HUES6 (cell line): ENCODE results near the gene MRPL33.

ENCODE experiments used
- H3K27ac ChIP-seq: 2 replicates; pipeline ENCODE4 v1.7.0; 2013; ENCODE audit warnings: low read depth, mild to moderate bottlenecking, low read length, inconsistent platforms
- H3K27me3 ChIP-seq: 2 replicates; pipeline ENCODE4 v1.6.1; 2013; ENCODE audit warnings: low read length; ENCODE audit not compliant: control insufficient read depth, insufficient read depth
- H3K36me3 ChIP-seq: 2 replicates; pipeline ENCODE4 v1.6.1; 2013; ENCODE audit warnings: low read length; ENCODE audit not compliant: control insufficient read depth, insufficient read depth
- H3K4me1 ChIP-seq: 2 replicates; pipeline ENCODE4 v1.6.1; 2013; ENCODE audit warnings: low read length; ENCODE audit not compliant: control insufficient read depth, insufficient read depth
- H3K4me3 ChIP-seq: 2 replicates; pipeline ENCODE4 v1.5.1; 2013; ENCODE audit warnings: low read depth, low read length
- H3K9ac ChIP-seq: one replicate; pipeline ENCODE4 v1.6.1; 2013; ENCODE audit warnings: mild to moderate bottlenecking, low read length
- H3K9me3 ChIP-seq: 2 replicates; pipeline ENCODE4 v1.6.1; 2013; ENCODE audit warnings: low read depth, low read length; ENCODE audit not compliant: control insufficient read depth, insufficient read depth

Gene MRPL33

GRCh38 chr2:27809761-27810241 is 38.3 kb downstream of the MRPL33 start:
- Histone ChIP-seq H3K9ac (no peak overlapping the region), H3K4me1 (no peaks in the 10 kb centered on the region), H3K27me3 (no peaks in the 10 kb centered on the region; the same call in 1 of the 2 replicates), H3K9me3 (no peaks in the 10 kb centered on the region), H3K4me3 (no peak overlapping the region), H3K36me3 (no peaks in the 10 kb centered on the region), H3K27ac (no peak overlapping the region)

GRCh38 chr2:27810455-27810854 is 38.9 kb downstream of the MRPL33 start:
- Histone ChIP-seq H3K4me1 (no peaks in the 10 kb centered on the region), H3K9ac (no peak overlapping the region), H3K27me3 (no peaks in the 10 kb centered on the region; the same call in 1 of the 2 replicates), H3K36me3 (no peaks in the 10 kb centered on the region), H3K9me3 (no peaks in the 10 kb centered on the region), H3K4me3 (no peak overlapping the region), H3K27ac (no peak overlapping the region)

GRCh38 chr2:27811768-27812167 is 40.2 kb downstream of the MRPL33 start:
- Histone ChIP-seq H3K9ac (no peak overlapping the region), H3K27ac (no peak overlapping the region), H3K4me3 (no peak overlapping the region), H3K36me3 (no peaks in the 10 kb centered on the region), H3K27me3 (no peaks in the 10 kb centered on the region; the same call in 1 of the 2 replicates), H3K4me1 (no peaks in the 10 kb centered on the region), H3K9me3 (no peaks in the 10 kb centered on the region)

GRCh38 chr2:27814758-27815157 is 43.2 kb downstream of the MRPL33 start:
- H3K9me3 ChIP-seq, result no peaks in the 10 kb centered on the region
- no peak overlapping the region for H3K4me3 ChIP-seq
- H3K9ac ChIP-seq, result no peak overlapping the region
- H3K27ac ChIP-seq, result no peak overlapping the region
- H3K4me1 ChIP-seq, result no peaks in the 10 kb centered on the region
- H3K27me3 ChIP-seq, result no peaks in the 10 kb centered on the region; the same call in 1 of the 2 replicates
- no peaks in the 10 kb centered on the region for H3K36me3 ChIP-seq

- Histone ChIP-seq H3K4me3 (no peak overlapping the region), H3K4me1 (no peaks in the 10 kb centered on the region), H3K27me3 (no peaks in the 10 kb centered on the region; the same call in 1 of the 2 replicates), H3K9me3 (no peaks in the 10 kb centered on the region), H3K27ac (no peak overlapping the region), H3K36me3 (no peaks in the 10 kb centered on the region), H3K9ac (no peak overlapping the region)
These were observed 44.4 kb downstream of the MRPL33 start for GRCh38 chr2:27815860-27816438.

- no peaks in the 10 kb centered on the region for H3K27me3 ChIP-seq
- H3K9me3 ChIP-seq, result peaks cover 8% of the 10 kb centered on the region
- H3K27ac ChIP-seq, result no peak overlapping the region
- no peaks in the 10 kb centered on the region for H3K4me1 ChIP-seq
- H3K36me3 ChIP-seq, result no peaks in the 10 kb centered on the region
- H3K4me3 ChIP-seq, result no peak overlapping the region
- H3K9ac ChIP-seq, result no peak overlapping the region
These were observed 50.5 kb downstream of the MRPL33 start for GRCh38 chr2:27822049-27822448.

GRCh38 chr2:27823135-27823534 is 51.6 kb downstream of the MRPL33 start:
- no peak overlapping the region for H3K9ac ChIP-seq
- H3K9me3 ChIP-seq, result peaks cover 8% of the 10 kb centered on the region
- no peak overlapping the region for H3K27ac ChIP-seq
- no peak overlapping the region for H3K4me3 ChIP-seq
- no peaks in the 10 kb centered on the region for H3K4me1 ChIP-seq
- no peaks in the 10 kb centered on the region for H3K27me3 ChIP-seq
- no peaks in the 10 kb centered on the region for H3K36me3 ChIP-seq

- Histone ChIP-seq H3K27ac (no peak overlapping the region), H3K9ac (no peak overlapping the region), H3K9me3 (peaks cover 8% of the 10 kb centered on the region), H3K4me3 (no peak overlapping the region), H3K4me1 (no peaks in the 10 kb centered on the region), H3K36me3 (no peaks in the 10 kb centered on the region), H3K27me3 (no peaks in the 10 kb centered on the region)
These were observed 52.0 kb downstream of the MRPL33 start for GRCh38 chr2:27823569-27823968.

GRCh38 chr2:27824401-27824800 is 52.9 kb downstream of the MRPL33 start:
- H3K9ac ChIP-seq, result no peak overlapping the region
- no peaks in the 10 kb centered on the region for H3K36me3 ChIP-seq
- no peak overlapping the region for H3K27ac ChIP-seq
- H3K4me3 ChIP-seq, result no peak overlapping the region
- no peaks in the 10 kb centered on the region for H3K4me1 ChIP-seq
- no peaks in the 10 kb centered on the region for H3K27me3 ChIP-seq
- peaks cover 8% of the 10 kb centered on the region for H3K9me3 ChIP-seq

GRCh38 chr2:27828305-27828704 is 56.8 kb downstream of the MRPL33 start:
- Histone ChIP-seq H3K9ac (no peak overlapping the region), H3K36me3 (no peaks in the 10 kb centered on the region), H3K27ac (no peak overlapping the region), H3K9me3 (peaks cover 8% of the 10 kb centered on the region), H3K4me1 (no peaks in the 10 kb centered on the region), H3K27me3 (no peaks in the 10 kb centered on the region), H3K4me3 (no peak overlapping the region)
